A549 (cell line): Measurements from ENCODE around the gene CRACDL. TPM values are rescaled to one million over a fixed set of nuclear protein-coding genes. Genes with fewer than 3 reads are reported as not detected.

Source experiments
- ATAC-seq, 2 experiments: fragments of 200-7000 bp in 1 of 2; fragments of >200 bp in 1 of 2; cut with Nextera tagmentation in 1 of 2; cut with Tn5 transposase in 1 of 2; 3 replicates each; pipeline versions ENCODE4 v1.8.0 to v1.9.1; 2018 to 2020; ENCODE audit warnings: mild to moderate bottlenecking in 1 of 2, moderate library complexity in 1 of 2
- CTCF ChIA-PET: fragments of 300-600 bp; sonication (Branson Sonifier 250); formaldehyde crosslinking; extraction: SDS; loops from one replicate; lab custom pipeline; 2021; ENCODE audit warnings: antibody characterized with exemption, inconsistent platforms; lab: Yijun Ruan, JAX
- POLR2A ChIA-PET: fragments of 350-600 bp; formaldehyde crosslinking; extraction: SDS; loops from one replicate; lab custom pipeline; 2021; ENCODE audit warnings: antibody characterized with exemption, inconsistent platforms; lab: Yijun Ruan, JAX
- DNase-seq, 2 experiments: peaks; one replicate each; pipeline versions ENCODE4 v3.0.0 to v3.0.0-alpha.2; 2011 to 2016; ENCODE audit warnings: low read depth in 1 of 2, low spot score in 1 of 2
- FAIRE-seq: peaks from 2 replicates; lab custom pipeline; 2011; peaks lifted over from hg19 to GRCh38; lab: Jason Lieb, UNC
- H3K27ac ChIP-seq, 2 experiments: fragments of >200 bp; sonication (Bioruptor Twin); formaldehyde crosslinking; 3 replicates each; pipeline ENCODE4 v1.5.1; 2016 to 2017
- H3K4me1 ChIP-seq: fragments of >200 bp; sonication (Bioruptor Twin); formaldehyde crosslinking; 3 replicates; pipeline ENCODE4 v1.6.1; 2016
- H3K4me2 ChIP-seq: fragments of >200 bp; sonication (Bioruptor Twin); formaldehyde crosslinking; 3 replicates; pipeline ENCODE4 v1.6.1; 2016
- H3K4me3 ChIP-seq: fragments of >200 bp; sonication (Bioruptor Twin); formaldehyde crosslinking; 3 replicates; pipeline ENCODE4 v1.5.1; 2016
- H3K9me3 ChIP-seq: fragments of >200 bp; sonication (Bioruptor Twin); formaldehyde crosslinking; 3 replicates; pipeline ENCODE4 v1.6.1; 2016
- BCL3 ChIP-seq: fragments of >200 bp; sonication (Bioruptor Twin); formaldehyde crosslinking; IDR thresholded peaks from 3 replicates; pipeline ENCODE4 v1.6.1; 2016
- CEBPB ChIP-seq, 2 experiments: fragments of >200 bp in 1 of 2; sonication (Bioruptor Twin) in 1 of 2; formaldehyde crosslinking in 1 of 2; IDR thresholded peaks; 2 replicates each; pipeline ENCODE4 v1.6.1; 2012 to 2016
- ELK1 ChIP-seq: fragments of 150-350 bp; IDR thresholded peaks from 2 replicates; pipeline ENCODE4 v1.6.1; 2014; ENCODE audit warnings: low read depth, mild to moderate bottlenecking, low read length
- ESRRA ChIP-seq: fragments of 150-350 bp; IDR thresholded peaks from 2 replicates; pipeline ENCODE4 v1.6.1; 2014; ENCODE audit warnings: mild to moderate bottlenecking, low read length, borderline replicate concordance
- FOXS1 ChIP-seq: fragments of 250-450 bp; sonication (Bioruptor Pico); IDR thresholded peaks from 2 replicates; pipeline ENCODE4 v1.5.0; 2020; ENCODE audit warnings: mild to moderate bottlenecking, moderate library complexity
- HDAC2 ChIP-seq: fragments of 200-600 bp; sonication (generic); IDR thresholded peaks from 2 replicates; pipeline ENCODE4 v1.6.1; 2016
- HOXB13 ChIP-seq: fragments of 250-450 bp; sonication (Bioruptor Pico); IDR thresholded peaks from 2 replicates; pipeline ENCODE4 v1.5.0; 2020; ENCODE audit warnings: low read depth, mild to moderate bottlenecking, moderate library complexity
- KDM1A ChIP-seq: fragments of 200-600 bp; sonication (generic); IDR thresholded peaks from 2 replicates; pipeline ENCODE4 v1.6.1; 2016; ENCODE audit warnings: low read depth, mild to moderate bottlenecking
- MAX ChIP-seq: IDR thresholded peaks from 2 replicates; pipeline ENCODE4 v1.6.1; 2012
- MAZ ChIP-seq: fragments of 150-350 bp; IDR thresholded peaks from 2 replicates; pipeline ENCODE4 v1.6.1; 2014; ENCODE audit warnings: antibody characterized with exemption, low read depth, low read length, borderline replicate concordance
- SMC3 ChIP-seq: fragments of >200 bp; sonication (Bioruptor Twin); formaldehyde crosslinking; IDR thresholded peaks from 3 replicates; pipeline ENCODE4 v1.6.1; 2018; ENCODE audit warnings: inconsistent platforms
- SREBF2 ChIP-seq: fragments of 450-650 bp; IDR thresholded peaks from 2 replicates; pipeline ENCODE4 v1.6.1; 2014; ENCODE audit warnings: mild to moderate bottlenecking, moderate library complexity
- USF2 ChIP-seq: fragments of 450-650 bp; IDR thresholded peaks from 2 replicates; pipeline ENCODE4 v1.6.1; 2014; ENCODE audit warnings: antibody characterized with exemption
- ZSCAN20 ChIP-seq: fragments of 250-450 bp; sonication (Bioruptor Pico); IDR thresholded peaks from 2 replicates; pipeline ENCODE4 v1.8.0; 2022; ENCODE audit warnings: mild to moderate bottlenecking, moderate library complexity
- WGBS: methylation state at CpG from one replicate; pipeline ENCODE4 v1.1.6; 2017; ENCODE audit errors: missing lambda C conversion rate; 5-methylcytosine and 5-hydroxymethylcytosine counted together
- polyA plus RNA-seq, 4 experiments: library from polyadenylated mRNA; depleted of rRNA in 3 of 4; stranded (reverse); fragments of >200 nt; fragmentation: RNase III in 1 of 4; extraction: RNeasy Plus Mini Kit Qiagen cat#74134 plus additional on column Dnase treatment in 1 of 4; gene quantifications; 2 replicates in 3 of 4; 3 replicates in 1 of 4; pipeline ENCODE4 v1.2.3, GENCODE V29; 2011 to 2017

Gene CRACDL
- polyA plus RNA-seq, 2 of the 4 experiments (the other 2 are of a cell fraction): 0.21 to 0.36 TPM

GRCh38 chr2:98833917-98834263, 102.1 kb downstream of the CRACDL start:
- FAIRE-seq (no peak), DNase-seq (no peak), ATAC-seq (no peak)
- POLR2A ChIA-PET: no interaction called here
- H3K27ac ChIP-seq: no peak overlapping the region
- H3K9me3 ChIP-seq: no peaks in the 10 kb centered on the region
- 86% methylated on average over 1 of the region's 3 CpGs for WGBS
- CTCF ChIA-PET: interaction anchor here (2.9 kb wide), 1 partner anchor 185 kb away, joined by 11 read pairs; no protein-coding TSS in a partner anchor
- no peak overlapping the region for H3K4me3 ChIP-seq
- H3K4me2 ChIP-seq: no peak overlapping the region
- H3K4me1 ChIP-seq: no peaks in the 10 kb centered on the region
- no peak for TF ChIP-seq MAX

- 60% methylated on average over 7 of the region's 7 CpGs for WGBS
- Histone ChIP-seq H3K4me2 (no peak overlapping the region), H3K4me1 (no peaks in the 10 kb centered on the region), H3K4me3 (no peak overlapping the region)
- ATAC-seq (no peak), FAIRE-seq (no peak)
- ChIA-PET POLR2A (no interaction called here), CTCF (interaction anchor here (2.9 kb wide), 1 partner anchor 184 kb away, joined by 11 read pairs; no protein-coding TSS in a partner anchor)
- TF ChIP-seq ELK1 (no peak), MAX (no peak), BCL3 (no peak), KDM1A (no peak), CEBPB (IDR thresholded peaks at IDR 0.05) (no peak), USF2 (no peak)
- TF ChIP-seq, all 56 proteins: peak for 0
- no peaks in the 10 kb centered on the region for H3K9me3 ChIP-seq
- DNase-seq: no peak
- no peak overlapping the region for H3K27ac ChIP-seq
Observed at GRCh38 chr2:98833172-98833916, 102.7 kb downstream of the CRACDL start.

- TF ChIP-seq HOXB13 (CRISPR knock-in tag): no peak
- TF ChIP-seq ESRRA: no peak
- no peak for TF ChIP-seq ZSCAN20
- no peak for TF ChIP-seq MAZ
- TF ChIP-seq SREBF2: no peak
- no peak for TF ChIP-seq HDAC2
- no peak for TF ChIP-seq FOXS1 (CRISPR knock-in tag)
- no peak for TF ChIP-seq MAX
- TF ChIP-seq SMC3: no peak
- TF ChIP-seq KDM1A: no peak
- no peak for TF ChIP-seq USF2
- TF ChIP-seq, all 56 proteins: peak for 0
- no peaks in the 10 kb centered on the region for H3K4me1 ChIP-seq
- ChIA-PET CTCF (interaction anchor here (2.9 kb wide), 1 partner anchor 183 kb away, joined by 11 read pairs; no protein-coding TSS in a partner anchor), POLR2A (no interaction called here)
- no peak overlapping the region for H3K4me3 ChIP-seq
- no peaks in the 10 kb centered on the region for H3K9me3 ChIP-seq
- FAIRE-seq (no peak), ATAC-seq (no peak), DNase-seq (no peak)
- H3K4me2 ChIP-seq: no peak overlapping the region
- H3K27ac ChIP-seq: no peak overlapping the region
- 83% methylated on average over 7 of the region's 7 CpGs for WGBS
Observed at GRCh38 chr2:98832172-98832571, 103.9 kb downstream of the CRACDL start.
